NCI-H446 (cell line): ENCODE results near the gene RNF187.
"Not testable (repeated sequence)": the region's sequence is repeated elsewhere in the genome, so short reads cannot be mapped to it uniquely, and the experiment has no call there.

Source experiments
- DNase-seq, 2 experiments: peaks; one replicate each; lab custom pipeline; 2025; lab: John Stamatoyannopoulos, UW

RNF187 gene

GRCh38 chr1:228488125-228488817 lies 1.1 kb downstream of the RNF187 start:
- DNase-seq: no peak

GRCh38 chr1:228488818-228489674 lies 1.9 kb downstream of the RNF187 start:
- no peak for DNase-seq

- peak in 1 of 2 experiments; percentile 28 for DNase-seq
Observed at GRCh38 chr1:228490120-228491078, 3.2 kb downstream of the RNF187 start.

- DNase-seq: no peak
Observed at GRCh38 chr1:228493141-228494043, 6.2 kb downstream of the RNF187 start.

GRCh38 chr1:228494044-228494353 lies 6.8 kb downstream of the RNF187 start:
- no peak for DNase-seq

GRCh38 chr1:228494391-228494790 lies 7.2 kb downstream of the RNF187 start:
- DNase-seq: no peak

- DNase-seq: no peak
Observed at GRCh38 chr1:228494970-228495853, 8.0 kb downstream of the RNF187 start.

- DNase-seq: no peak
Observed at GRCh38 chr1:228496084-228496483, 8.9 kb downstream of the RNF187 start.

- no peak for DNase-seq
Observed at GRCh38 chr1:228496494-228496893, 9.3 kb downstream of the RNF187 start.

- no peak for DNase-seq
Observed at GRCh38 chr1:228497206-228497605, 10.0 kb downstream of the RNF187 start.

- DNase-seq: no peak
Observed at GRCh38 chr1:228497817-228498216, 10.6 kb downstream of the RNF187 start.

GRCh38 chr1:228500143-228500734 lies 13.1 kb downstream of the RNF187 start:
- DNase-seq: no peak

GRCh38 chr1:228500901-228501871 lies 14.0 kb downstream of the RNF187 start:
- DNase-seq: peak; percentile 81 to 85

GRCh38 chr1:228502522-228502921 lies 15.3 kb downstream of the RNF187 start:
- no peak for DNase-seq

GRCh38 chr1:228505944-228506343 lies 18.8 kb downstream of the RNF187 start:
- not testable (repeated sequence) for DNase-seq

GRCh38 chr1:228507961-228508652 lies 20.9 kb downstream of the RNF187 start:
- no peak for DNase-seq

- no peak for DNase-seq
Observed at GRCh38 chr1:228508840-228509415, 21.7 kb downstream of the RNF187 start.
